ENCODE measurements around the gene BEGAIN. TPM values are rescaled to one million over a fixed set of nuclear protein-coding genes. Genes with fewer than 3 reads are reported as not detected.

BEGAIN gene
- total RNA-seq, 4 donors from 2014 or later = 0.27 to 2.5 (median 0.37) TPM; not detected in 1

DNA sequence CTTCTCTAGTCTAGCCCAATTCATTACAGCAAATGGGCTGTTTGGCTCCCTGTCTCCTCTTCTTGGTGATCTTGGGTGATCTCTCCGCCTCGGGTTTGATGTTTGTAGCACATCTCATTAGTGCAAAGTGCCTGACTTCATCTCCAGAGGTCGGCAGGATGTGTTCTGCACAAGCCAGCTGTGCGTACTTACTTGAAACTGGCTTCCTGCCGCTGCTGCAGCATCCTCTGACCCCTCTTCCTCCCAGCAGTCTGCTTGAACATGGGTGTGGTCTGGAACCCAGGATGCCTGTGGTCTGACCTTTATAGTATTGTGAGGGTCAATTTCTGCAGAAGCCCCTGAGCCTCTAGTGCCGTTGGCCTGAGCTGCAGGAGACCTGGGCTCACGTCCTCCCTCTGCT lies 99.2 kb downstream of the BEGAIN start:
- Histone ChIP-seq H3K4me1 (no peaks in the 10 kb centered on the region), H3K9me3 (no peaks in the 10 kb centered on the region), H3K27ac (no peak overlapping the region), H3K36me3 (no peaks in the 10 kb centered on the region), H3K27me3 (no peaks in the 10 kb centered on the region), H3K4me3 (no peak overlapping the region)
- intact Hi-C loops (cut with DNase I; ENCODE audit: low total_unique reads) = no loop called here
- TF ChIP-seq CTCF (IDR thresholded peaks at IDR 0.05) = no peak
- TF ChIP-seq POLR2AphosphoS5 (IDR thresholded peaks at IDR 0.05) = no peak
- no peak for TF ChIP-seq POLR2A (IDR thresholded peaks at IDR 0.05)
- no peak for TF ChIP-seq EP300 (IDR thresholded peaks at IDR 0.05; ENCODE audit: low read depth)
- in situ Hi-C loops (cut with MboI; ENCODE audit: low pct_ligation_motif_present in 1 of 4, low pct_unique_long_range_greater_than_20kb in 1 of 4, low sequenced_read_pairs in 3 of 4) = no loop called here
- no peak for DNase-seq
- 54 to 57% methylated on average over 4 to 7 of the region's 7 CpGs for WGBS, 2 donors (ENCODE audit: low coverage in 1 of 2)

DNA sequence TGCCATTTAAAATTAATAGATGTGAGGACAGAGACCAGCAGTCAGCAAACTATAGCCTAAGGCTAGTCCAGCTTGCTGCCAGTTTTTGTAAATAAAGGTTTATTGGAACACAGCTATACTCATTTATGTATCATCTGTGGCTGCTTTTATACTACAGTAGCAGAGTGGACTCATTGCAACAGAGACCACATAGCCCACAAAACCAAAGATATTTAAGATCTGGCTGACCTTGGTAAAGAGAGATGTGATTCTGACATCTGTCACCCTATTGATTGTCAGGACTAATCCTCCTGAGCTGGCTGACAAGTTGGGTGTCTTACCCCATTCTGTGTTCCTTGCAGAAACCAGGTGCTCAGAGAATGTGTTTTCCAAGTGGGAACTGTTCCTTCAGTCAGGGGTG lies 99.9 kb downstream of the BEGAIN start:
- no peak for TF ChIP-seq CTCF (IDR thresholded peaks at IDR 0.05)
- TF ChIP-seq POLR2AphosphoS5 (IDR thresholded peaks at IDR 0.05) = no peak
- no peak for TF ChIP-seq EP300 (IDR thresholded peaks at IDR 0.05; ENCODE audit: low read depth)
- TF ChIP-seq POLR2A (IDR thresholded peaks at IDR 0.05) = no peak
- in situ Hi-C loops (cut with MboI; ENCODE audit: low pct_ligation_motif_present in 1 of 4, low pct_unique_long_range_greater_than_20kb in 1 of 4, low sequenced_read_pairs in 3 of 4) (no loop called here), intact Hi-C loops (cut with DNase I; ENCODE audit: low total_unique reads) (no loop called here)
- DNase-seq = no peak
- Histone ChIP-seq H3K4me3 (no peak overlapping the region), H3K27ac (no peak overlapping the region), H3K36me3 (no peaks in the 10 kb centered on the region), H3K9me3 (no peaks in the 10 kb centered on the region), H3K27me3 (no peaks in the 10 kb centered on the region), H3K4me1 (no peaks in the 10 kb centered on the region)

Small RNAs within 50 kb of the gene (small RNA-seq; reads per million reads assigned to genes)
- 0 to 0.28 (median 0) reads per million in 4 donors for gene RN7SKP92

Other genes starting within 250 kb of the BEGAIN start
- 10 to 100 TPM in 3 of 4 donors, 1 to 10 TPM in 1; 3.4 to 11.2 (median 10.7) TPM for gene WDR25, start 210.9 kb downstream of the BEGAIN start, total RNA-seq
- gene DLK1, start 139.5 kb upstream of the BEGAIN start, total RNA-seq = not detected
- 100 to 1,000 TPM in 1 of 4 donors, 10 to 100 TPM in 3; 10.6 to 156 (median 40.1) TPM for gene MEG3, start 238.7 kb upstream of the BEGAIN start, total RNA-seq